ENCODE data around the gene ILK. TPM values are rescaled to one million over a fixed set of nuclear protein-coding genes. Genes with fewer than 3 reads are reported as not detected.

ILK gene
- total RNA-seq, 1 experiment from 2014 or later: 69.7 TPM

- no peak overlapping the region for H3K4me2 ChIP-seq
- TF ChIP-seq EZH2 (IDR thresholded peaks at IDR 0.05; ENCODE audit: low read depth): no peak
- TF ChIP-seq CTCF (conservative IDR thresholded peaks at IDR 0.05): no peak
- BruUV-seq (replicated peaks): no TSS peak
- H3K4me3 ChIP-seq: no peak overlapping the region
- H3K9me2 ChIP-seq (ENCODE audit: insufficient read depth): no peaks in the 10 kb centered on the region
- DNase-seq: no peak
- H3F3A ChIP-seq (ENCODE audit: insufficient read depth, low read depth): no peaks in the 10 kb centered on the region
- H3K9me3 ChIP-seq (ENCODE audit: insufficient read depth, low read depth): no peaks in the 10 kb centered on the region
- CTCF ChIA-PET: no interaction called here
- no peaks in the 10 kb centered on the region for H3K27me3 ChIP-seq (ENCODE audit: insufficient read depth, low read depth)
- POLR2A ChIA-PET (ENCODE audit: unreplicated experiment): no interaction called here
- no peak overlapping the region for H3K27ac ChIP-seq
- no peaks in the 10 kb centered on the region for H4K20me1 ChIP-seq (ENCODE audit: insufficient read depth)
- intact Hi-C loops (cut with micrococcal nuclease; ENCODE audit: unreplicated experiment): no loop called here
- H3K36me3 ChIP-seq (ENCODE audit: low read depth): no peaks in the 10 kb centered on the region
- H3K4me1 ChIP-seq (replicated peaks; ENCODE audit: insufficient read depth): no peaks in the 10 kb centered on the region; the same call in 1 of the 2 replicates
- no peak overlapping the region for H2AFZ ChIP-seq
- no peaks in the 10 kb centered on the region for H3K79me2 ChIP-seq (ENCODE audit: low read depth)
Measured at GRCh38 chr11:6640985-6641701, 37.6 kb downstream of the ILK start.

- Histone ChIP-seq H3K4me2 (no peak overlapping the region), H2AFZ (no peak overlapping the region), H3K27ac (no peak overlapping the region), H3K9me3 (ENCODE audit: insufficient read depth, low read depth) (no peaks in the 10 kb centered on the region), H3F3A (ENCODE audit: insufficient read depth, low read depth) (no peaks in the 10 kb centered on the region), H4K20me1 (ENCODE audit: insufficient read depth) (no peaks in the 10 kb centered on the region), H3K79me2 (ENCODE audit: low read depth) (no peaks in the 10 kb centered on the region), H3K4me3 (no peak overlapping the region), H3K36me3 (ENCODE audit: low read depth) (no peaks in the 10 kb centered on the region), H3K27me3 (ENCODE audit: insufficient read depth, low read depth) (no peaks in the 10 kb centered on the region), H3K9me2 (ENCODE audit: insufficient read depth) (no peaks in the 10 kb centered on the region), H3K4me1 (replicated peaks; ENCODE audit: insufficient read depth) (no peaks in the 10 kb centered on the region)
- POLR2A ChIA-PET (ENCODE audit: unreplicated experiment): no interaction called here
- intact Hi-C loops (cut with micrococcal nuclease; ENCODE audit: unreplicated experiment): no loop called here
- no peak for TF ChIP-seq EZH2 (IDR thresholded peaks at IDR 0.05; ENCODE audit: low read depth)
- no peak for TF ChIP-seq CTCF (conservative IDR thresholded peaks at IDR 0.05)
- BruUV-seq (replicated peaks): no TSS peak
- DNase-seq: no peak
- CTCF ChIA-PET: no interaction called here
Measured at GRCh38 chr11:6642957-6643356, 39.4 kb downstream of the ILK start.

GRCh38 chr11:6646071-6646470 is 42.5 kb downstream of the ILK start:
- H3K9me2 ChIP-seq (ENCODE audit: insufficient read depth): no peaks in the 10 kb centered on the region
- no peaks in the 10 kb centered on the region for H3K79me2 ChIP-seq (ENCODE audit: low read depth)
- no peak overlapping the region for H3K27ac ChIP-seq
- H3K4me1 ChIP-seq (replicated peaks; ENCODE audit: insufficient read depth): no peaks in the 10 kb centered on the region
- no peak overlapping the region for H2AFZ ChIP-seq
- H3K4me2 ChIP-seq: no peak overlapping the region
- H3K36me3 ChIP-seq (ENCODE audit: low read depth): no peaks in the 10 kb centered on the region
- H3K4me3 ChIP-seq: no peak overlapping the region
- intact Hi-C loops (cut with micrococcal nuclease; ENCODE audit: unreplicated experiment): no loop called here
- ChIA-PET CTCF (interaction anchor here (0.6 kb wide), 1 partner anchor 66 kb away, joined by 6 read pairs; no protein-coding TSS in a partner anchor), POLR2A (ENCODE audit: unreplicated experiment) (no interaction called here)
- no peaks in the 10 kb centered on the region for H3K9me3 ChIP-seq (ENCODE audit: insufficient read depth, low read depth)
- H3F3A ChIP-seq (ENCODE audit: insufficient read depth, low read depth): no peaks in the 10 kb centered on the region
- TF ChIP-seq EZH2 (IDR thresholded peaks at IDR 0.05; ENCODE audit: low read depth) (no peak), CTCF (conservative IDR thresholded peaks at IDR 0.05) (no peak)
- no peaks in the 10 kb centered on the region for H4K20me1 ChIP-seq (ENCODE audit: insufficient read depth)
- no peak for DNase-seq
- no TSS peak for BruUV-seq (replicated peaks)
- H3K27me3 ChIP-seq (ENCODE audit: insufficient read depth, low read depth): peaks cover 2% of the 10 kb centered on the region; the same call in 1 of the 2 replicates

All from PC-9 (cell line).